Body of pancreas (tissue), 4 donors: ENCODE data around the gene ZCWPW2. TPM values are rescaled to one million over a fixed set of nuclear protein-coding genes. Genes with fewer than 3 reads are reported as not detected.

Source experiments
- ATAC-seq: fragments of 150-250 bp; one replicate; pipeline ENCODE4 v1.9.1; 2016
- DNase-seq, 4 donors: peaks; one replicate each; pipeline ENCODE4 v3.0.0-alpha.2; 2019
- H3K27ac ChIP-seq, 4 donors: fragments of 200-600 bp; sonication (generic); 1 replicate in 3 of 4; 2 replicates in 1 of 4; pipeline versions ENCODE4 v1.5.1 to v1.6.1; 2016 to 2019; ENCODE audit warnings: mild to moderate bottlenecking in 1 of 4, mixed read lengths in 1 of 4, moderate library complexity in 1 of 4
- H3K27me3 ChIP-seq, 2 donors: fragments of 200-600 bp; sonication (generic); one replicate each; pipeline ENCODE4 v1.6.0; 2016; ENCODE audit warnings: mild to moderate bottlenecking in 1 of 2
- H3K36me3 ChIP-seq, 2 donors: fragments of 200-600 bp; sonication (generic); replicated peaks in 1 of 2; 2 replicates each; pipeline ENCODE4 v1.5.1; 2016; ENCODE audit warnings: low read depth in 2 of 2; ENCODE audit not compliant: insufficient read depth in 1 of 2
- H3K4me1 ChIP-seq: fragments of 200-600 bp; sonication (generic); one replicate; pipeline ENCODE4 v1.6.0; 2016
- H3K4me3 ChIP-seq, 2 donors: fragments of 200-600 bp; sonication (generic); 1 replicate in 1 of 2; 2 replicates in 1 of 2; pipeline ENCODE4 v1.5.1; 2016 to 2019
- H3K9me3 ChIP-seq, 3 donors: fragments of 200-600 bp; sonication (generic); 1 replicate in 2 of 3; 2 replicates in 1 of 3; pipeline ENCODE4 v1.5.1; 2016
- POLR2A ChIP-seq, 3 donors: fragments of 450-650 bp; IDR thresholded peaks; one replicate each; pipeline ENCODE4 v1.6.1; 2016; ENCODE audit warnings: antibody characterized with exemption in 3 of 3, mild to moderate bottlenecking in 2 of 3
- WGBS, 2 donors: methylation state at CpG; one replicate each; pipeline ENCODE4 v1.1.5; 2017; 5-methylcytosine and 5-hydroxymethylcytosine counted together
- intact Hi-C: fragments of 100-400 bp; cut with DNase I; formaldehyde crosslinking; loops from one replicate; pipeline ENCODE4 v1.15.1; 2023
- total RNA-seq, 2 donors: library from RNA; depleted of rRNA; stranded (reverse); fragments of >200 nt; gene quantifications; one replicate each; pipeline ENCODE4 v1.1.0, GENCODE V29; 2016
- TF ChIP-seq, protein P1 (sequence below), 7 experiments: fragments of 450-650 bp in 4 of 7; fragments of 200-600 bp in 3 of 7; sonication (generic) in 3 of 7; IDR thresholded peaks; one replicate each; pipeline ENCODE4 v1.5.1; 2016 to 2019; ENCODE audit warnings: antibody characterized with exemption in 7 of 7

Gene ZCWPW2
- total RNA-seq, 2 donors from 2014 or later: 1.3 TPM; not detected in 1

DNA sequence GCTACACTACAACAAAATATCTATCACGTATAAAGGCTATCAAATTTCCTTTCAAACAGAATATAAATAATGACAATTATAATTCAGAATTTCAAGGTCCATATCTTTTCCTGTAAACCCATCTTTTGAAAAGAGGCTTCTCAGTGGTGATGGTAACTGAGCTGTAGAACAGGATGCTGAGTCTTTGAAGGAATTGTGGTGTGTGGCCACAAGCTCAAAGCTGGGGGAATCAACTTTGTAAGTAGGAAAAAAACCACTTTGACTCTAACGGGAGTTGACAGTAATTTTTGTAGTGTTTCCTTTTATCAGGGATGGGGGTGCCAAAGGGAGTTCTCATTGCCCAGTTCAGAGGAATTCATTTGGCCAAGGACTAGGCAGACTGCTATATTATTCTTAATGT lies 13.3 kb upstream of the ZCWPW2 start:
- Histone ChIP-seq H3K9me3 (no peaks in the 10 kb centered on the region), H3K36me3 (peaks cover 0 to 5% of the 10 kb centered on the region in 2 donors), H3K27ac (no peak overlapping the region), H3K27me3 (no peaks in the 10 kb centered on the region), H3K4me3 (no peak overlapping the region), H3K4me1 (no peaks in the 10 kb centered on the region)
- ATAC-seq (no peak), DNase-seq (no peak)
- TF ChIP-seq POLR2A (IDR thresholded peaks at IDR 0.05): no peak
- TF ChIP-seq, protein P1, sequence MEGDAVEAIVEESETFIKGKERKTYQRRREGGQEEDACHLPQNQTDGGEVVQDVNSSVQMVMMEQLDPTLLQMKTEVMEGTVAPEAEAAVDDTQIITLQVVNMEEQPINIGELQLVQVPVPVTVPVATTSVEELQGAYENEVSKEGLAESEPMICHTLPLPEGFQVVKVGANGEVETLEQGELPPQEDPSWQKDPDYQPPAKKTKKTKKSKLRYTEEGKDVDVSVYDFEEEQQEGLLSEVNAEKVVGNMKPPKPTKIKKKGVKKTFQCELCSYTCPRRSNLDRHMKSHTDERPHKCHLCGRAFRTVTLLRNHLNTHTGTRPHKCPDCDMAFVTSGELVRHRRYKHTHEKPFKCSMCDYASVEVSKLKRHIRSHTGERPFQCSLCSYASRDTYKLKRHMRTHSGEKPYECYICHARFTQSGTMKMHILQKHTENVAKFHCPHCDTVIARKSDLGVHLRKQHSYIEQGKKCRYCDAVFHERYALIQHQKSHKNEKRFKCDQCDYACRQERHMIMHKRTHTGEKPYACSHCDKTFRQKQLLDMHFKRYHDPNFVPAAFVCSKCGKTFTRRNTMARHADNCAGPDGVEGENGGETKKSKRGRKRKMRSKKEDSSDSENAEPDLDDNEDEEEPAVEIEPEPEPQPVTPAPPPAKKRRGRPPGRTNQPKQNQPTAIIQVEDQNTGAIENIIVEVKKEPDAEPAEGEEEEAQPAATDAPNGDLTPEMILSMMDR (IDR thresholded peaks at IDR 0.05): no peak
- intact Hi-C loops: loop anchor here (10.0 kb wide), 1 partner anchor 610 kb away; the partner anchor contains the start of gene EOMES
- WGBS, 2 donors: 76 to 77% methylated on average over 2 of the region's 2 CpGs

DNA sequence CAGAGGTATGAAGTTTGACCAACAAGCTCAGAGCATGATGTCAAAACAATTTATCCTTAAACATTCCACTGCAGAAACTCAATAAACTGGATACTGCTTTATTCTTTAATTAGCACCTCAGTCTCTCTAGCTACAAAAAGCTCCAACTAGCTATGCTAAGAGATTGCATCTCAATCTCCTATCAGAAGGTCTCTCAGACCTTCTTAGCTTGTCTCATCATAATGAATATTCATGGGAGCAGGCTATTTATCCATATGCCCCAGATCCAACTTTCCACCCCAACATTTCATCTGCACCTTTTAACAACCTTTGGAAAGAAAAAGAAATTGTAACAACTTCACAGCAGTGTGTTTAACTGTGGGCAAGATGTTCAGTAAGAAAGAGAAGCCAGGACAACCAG lies 11.3 kb upstream of the ZCWPW2 start:
- intact Hi-C loops: loop anchor here (10.0 kb wide), 1 partner anchor 612 kb away; the partner anchor contains the start of gene EOMES

DNA sequence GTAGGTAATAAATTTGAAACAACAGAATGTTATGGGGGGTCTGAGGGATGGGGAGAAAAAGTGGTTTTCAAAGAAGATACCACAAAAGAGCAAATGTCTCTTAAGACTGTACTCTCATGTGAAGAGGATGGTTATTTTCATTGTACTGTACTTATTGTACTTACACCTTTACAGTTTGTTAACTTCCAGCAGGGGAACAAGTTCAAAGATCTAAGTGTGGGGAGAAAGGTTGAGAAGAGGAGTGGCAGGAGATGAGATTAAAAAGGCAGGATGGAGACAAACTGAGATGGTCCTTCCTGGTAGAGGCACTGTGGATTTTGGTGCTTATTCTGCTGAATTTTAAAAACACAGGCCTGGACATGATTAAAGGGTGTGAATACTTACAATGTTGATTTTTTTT lies 5.4 kb upstream of the ZCWPW2 start:
- no peaks in the 10 kb centered on the region for H3K27me3 ChIP-seq
- no peaks in the 10 kb centered on the region for H3K9me3 ChIP-seq
- ATAC-seq (no peak), DNase-seq (no peak)
- H3K27ac ChIP-seq: no peak overlapping the region
- no peak overlapping the region for H3K4me3 ChIP-seq
- intact Hi-C loops: no loop called here
- TF ChIP-seq POLR2A (IDR thresholded peaks at IDR 0.05): no peak
- TF ChIP-seq, protein P1 (IDR thresholded peaks at IDR 0.05): no peak
- H3K36me3 ChIP-seq: peaks cover 0 to 3% of the 10 kb centered on the region in 2 donors
- peaks cover 23% of the 10 kb centered on the region for H3K4me1 ChIP-seq

More for the DNA sequence above, 11.3 kb upstream of the ZCWPW2 start:
- TF ChIP-seq, protein P1 (IDR thresholded peaks at IDR 0.05): no peak
- TF ChIP-seq POLR2A (IDR thresholded peaks at IDR 0.05): no peak
- Histone ChIP-seq H3K4me3 (no peak overlapping the region), H3K27ac (no peak overlapping the region), H3K36me3 (peaks cover 0 to 5% of the 10 kb centered on the region in 2 donors), H3K9me3 (no peaks in the 10 kb centered on the region), H3K4me1 (peaks cover 2% of the 10 kb centered on the region), H3K27me3 (no peaks in the 10 kb centered on the region)
- no peak for ATAC-seq
- DNase-seq: no peak

- Histone ChIP-seq H3K4me3 (no peak overlapping the region), H3K9me3 (no peaks in the 10 kb centered on the region), H3K27me3 (no peaks in the 10 kb centered on the region), H3K27ac (no peak overlapping the region), H3K4me1 (peaks cover 29% of the 10 kb centered on the region), H3K36me3 (no peaks in the 10 kb centered on the region)
- 78 to 79% methylated on average over 1 of the region's 1 CpG for WGBS, 2 donors
- no peak for ATAC-seq
- no peak for DNase-seq
- intact Hi-C loops: no loop called here
- TF ChIP-seq, protein P1 (IDR thresholded peaks at IDR 0.05): no peak
- no peak for TF ChIP-seq POLR2A (IDR thresholded peaks at IDR 0.05)
Observed at GRCh38 chr3:28345690-28346089, 2.8 kb upstream of the ZCWPW2 start.
